H9 (cell line): Measurements from ENCODE around the gene ERC2. TPM values are rescaled to one million over a fixed set of nuclear protein-coding genes. Genes with fewer than 3 reads are reported as not detected.

Source experiments
- DNase-seq: peaks from one replicate; pipeline ENCODE4 v3.0.0-alpha.2; 2017
- H2AFZ ChIP-seq: one replicate; pipeline ENCODE4 v1.6.1; 2013; ENCODE audit warnings: mild to moderate bottlenecking, low read length, control low read depth, moderate library complexity
- H2AK5ac ChIP-seq: 2 replicates; pipeline ENCODE4 v1.6.1; 2013; ENCODE audit warnings: low read length, control low read depth, mixed read lengths; ENCODE audit not compliant: insufficient read length
- H2BK120ac ChIP-seq: one replicate; pipeline ENCODE4 v1.6.1; 2013; ENCODE audit warnings: low read depth, mild to moderate bottlenecking, low read length, control low read depth, inconsistent platforms; ENCODE audit not compliant: poor library complexity, severe bottlenecking
- H2BK12ac ChIP-seq: 2 replicates; pipeline ENCODE4 v1.6.1; 2013; ENCODE audit warnings: low read length, control low read depth, mixed read lengths, low read depth; ENCODE audit not compliant: insufficient read length
- H2BK15ac ChIP-seq: 2 replicates; pipeline ENCODE4 v1.6.1; 2013; ENCODE audit warnings: low read depth, low read length, control low read depth
- H2BK20ac ChIP-seq: one replicate; pipeline ENCODE4 v1.6.1; 2013; ENCODE audit warnings: low read depth, mild to moderate bottlenecking, low read length, control low read depth, inconsistent platforms; ENCODE audit not compliant: poor library complexity, severe bottlenecking
- H2BK5ac ChIP-seq: 2 replicates; pipeline ENCODE4 v1.6.1; 2013; ENCODE audit warnings: low read length, control low read depth, mixed read lengths; ENCODE audit not compliant: insufficient read length
- H3K14ac ChIP-seq: 2 replicates; pipeline ENCODE4 v1.6.1; 2013; ENCODE audit warnings: low read length, control low read depth; ENCODE audit not compliant: insufficient read depth
- H3K18ac ChIP-seq: 2 replicates; pipeline ENCODE4 v1.6.1; 2013; ENCODE audit warnings: low read depth, mild to moderate bottlenecking, mixed read lengths, low read length, control low read depth; ENCODE audit not compliant: insufficient read length
- H3K23ac ChIP-seq: 2 replicates; pipeline ENCODE4 v1.6.1; 2013; ENCODE audit warnings: low read length, control low read depth, mixed read lengths, low read depth; ENCODE audit not compliant: insufficient read length
- H3K23me2 ChIP-seq: 2 replicates; pipeline ENCODE4 v1.6.1; 2013; ENCODE audit warnings: low read depth, mild to moderate bottlenecking, mixed read lengths, low read length, control low read depth; ENCODE audit not compliant: insufficient read length, poor library complexity, severe bottlenecking
- H3K27ac ChIP-seq: 2 replicates; pipeline ENCODE4 v1.5.1; 2013; ENCODE audit warnings: low read length, control low read depth, mixed read lengths, low read depth; ENCODE audit not compliant: insufficient read length
- H3K27me3 ChIP-seq: 2 replicates; pipeline ENCODE4 v1.6.1; 2013; ENCODE audit warnings: low read length, control low read depth, inconsistent platforms; ENCODE audit not compliant: insufficient read depth
- H3K4ac ChIP-seq: 2 replicates; pipeline ENCODE4 v1.6.1; 2013; ENCODE audit warnings: low read depth, mild to moderate bottlenecking, control low read depth, inconsistent platforms, low read length, moderate library complexity
- H3K4me1 ChIP-seq: 2 replicates; pipeline ENCODE4 v1.6.1; 2013; ENCODE audit warnings: low read length, control low read depth, inconsistent platforms; ENCODE audit not compliant: insufficient read depth
- H3K4me2 ChIP-seq: 2 replicates; pipeline ENCODE4 v1.6.1; 2013; ENCODE audit warnings: low read length, control low read depth, mixed read lengths; ENCODE audit not compliant: insufficient read length, insufficient read depth
- H3K56ac ChIP-seq: 2 replicates; pipeline ENCODE4 v1.6.1; 2013; ENCODE audit warnings: low read depth, mild to moderate bottlenecking, mixed read lengths, low read length, control low read depth; ENCODE audit not compliant: insufficient read length
- H3K79me1 ChIP-seq: 2 replicates; pipeline ENCODE4 v1.6.1; 2013; ENCODE audit warnings: low read depth, mild to moderate bottlenecking, moderate library complexity, low read length, control low read depth, inconsistent platforms; ENCODE audit not compliant: insufficient read depth, poor library complexity, severe bottlenecking
- H3K79me2 ChIP-seq: 2 replicates; pipeline ENCODE4 v1.6.1; 2013; ENCODE audit warnings: low read length, control low read depth, inconsistent platforms; ENCODE audit not compliant: insufficient read depth
- H3K9ac ChIP-seq: 2 replicates; pipeline ENCODE4 v1.6.1; 2013; ENCODE audit warnings: low read length, control low read depth, mixed read lengths; ENCODE audit not compliant: insufficient read length; ENCODE audit errors: extremely low read depth
- H3K9me3 ChIP-seq: one replicate; pipeline ENCODE4 v1.6.1; 2013; ENCODE audit warnings: low read depth, low read length, inconsistent platforms; ENCODE audit not compliant: control insufficient read depth
- H3T11ph ChIP-seq: one replicate; pipeline ENCODE4 v1.6.1; 2013; ENCODE audit warnings: mild to moderate bottlenecking, low read length, control low read depth, inconsistent platforms
- H4K20me1 ChIP-seq: one replicate; pipeline ENCODE4 v1.6.1; 2013; ENCODE audit not compliant: control insufficient read depth, insufficient read length, insufficient read depth
- H4K5ac ChIP-seq: 2 replicates; pipeline ENCODE4 v1.6.1; 2013; ENCODE audit warnings: low read depth, mild to moderate bottlenecking, mixed read lengths, low read length, control low read depth; ENCODE audit not compliant: insufficient read length
- H4K8ac ChIP-seq: replicated peaks from 2 replicates; pipeline ENCODE4 v1.6.1; 2013; ENCODE audit warnings: low read length, control low read depth, mixed read lengths, low read depth; ENCODE audit not compliant: insufficient read length
- H4K91ac ChIP-seq: 2 replicates; pipeline ENCODE4 v1.6.1; 2013; ENCODE audit warnings: low read depth, mild to moderate bottlenecking, moderate library complexity, mixed read lengths, low read length, control low read depth; ENCODE audit not compliant: insufficient read length
- H3K27ac Mint-ChIP-seq, 3 experiments: 2 replicates in 2 of 3; 3 replicates in 1 of 3; pipeline ENCODE4 v1.8.0; 2020 to 2021; ENCODE audit warnings: mixed read lengths in 3 of 3, mild to moderate bottlenecking in 1 of 3, moderate library complexity in 1 of 3
- H3K27me3 Mint-ChIP-seq: 2 replicates; pipeline ENCODE4 v1.8.0; 2021; ENCODE audit warnings: low read depth, mild to moderate bottlenecking, moderate library complexity, mixed read lengths
- H3K36me3 Mint-ChIP-seq, 3 experiments: 2 replicates in 2 of 3; 3 replicates in 1 of 3; pipeline ENCODE4 v1.8.0; 2020 to 2021; ENCODE audit warnings: low read depth in 3 of 3, mixed read lengths in 3 of 3; ENCODE audit not compliant: insufficient read depth in 1 of 3
- H3K4me1 Mint-ChIP-seq, 2 experiments: 2 replicates each; pipeline ENCODE4 v1.8.0; 2020; ENCODE audit warnings: mixed read lengths in 2 of 2
- H3K4me3 Mint-ChIP-seq, 2 experiments: 2 replicates in 1 of 2; 3 replicates in 1 of 2; pipeline ENCODE4 v1.8.0; 2020 to 2021; ENCODE audit warnings: mild to moderate bottlenecking in 2 of 2, mixed read lengths in 2 of 2, moderate library complexity in 1 of 2
- H3K9me3 Mint-ChIP-seq, 2 experiments: 2 replicates in 1 of 2; 3 replicates in 1 of 2; pipeline ENCODE4 v1.8.0; 2020; ENCODE audit warnings: mild to moderate bottlenecking in 2 of 2, mixed read lengths in 2 of 2, moderate library complexity in 1 of 2
- total RNA-seq: library from RNA; stranded (reverse); gene quantifications from 2 replicates; pipeline ENCODE4 v1.2.1, GENCODE V29; 2021
- TF ChIP-seq, protein P1 (sequence below): fragments of 200-600 bp; sonication (generic); conservative IDR thresholded peaks from 3 replicates; pipeline ENCODE4 v1.8.0; 2021; ENCODE audit warnings: antibody characterized with exemption, mild to moderate bottlenecking

The ERC2 gene
- total RNA-seq, 1 experiment from 2014 or later = 15.4 TPM

DNA sequence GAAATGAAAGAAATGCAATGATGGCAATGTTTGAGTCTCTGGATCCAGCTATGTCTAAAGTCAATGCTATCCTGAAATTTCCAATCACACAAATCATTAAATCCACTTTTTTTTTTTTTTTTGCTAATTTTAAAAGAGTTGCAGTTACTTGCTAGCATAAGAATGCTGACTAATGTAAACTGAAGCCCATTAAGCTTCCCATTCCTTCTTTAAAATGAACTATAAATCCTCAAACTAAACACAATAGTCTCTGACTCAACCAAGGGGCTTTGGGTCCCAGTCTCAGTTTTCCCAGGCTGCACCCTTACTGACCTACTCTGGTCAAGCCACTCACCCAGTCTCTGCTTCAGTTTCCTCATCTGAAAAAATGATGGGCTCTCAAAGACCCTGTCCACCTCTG, 361.1 kb downstream of the ERC2 start:
- Mint-ChIP-seq H3K4me3 (no peak overlapping the region), H3K36me3 (peaks cover 0 to 6% (median 5%) of the 10 kb centered on the region in 3 experiments; a peak in 6 of 7 replicates), H3K27me3 (no peaks in the 10 kb centered on the region), H3K9me3 (no peaks in the 10 kb centered on the region), H3K27ac (peak overlapping the region in 1 of 3 experiments; percentile 71; a peak in 1 of 7 replicates), H3K4me1 (peaks cover 20 to 25% of the 10 kb centered on the region in 2 experiments)
- no peaks in the 10 kb centered on the region for H4K20me1 ChIP-seq
- no peaks in the 10 kb centered on the region for H3K9me3 ChIP-seq
- H3K56ac ChIP-seq = no peak overlapping the region
- H3K23me2 ChIP-seq = no peaks in the 10 kb centered on the region
- no peak overlapping the region for H3K4ac ChIP-seq
- no peak overlapping the region for H2BK20ac ChIP-seq
- no peak overlapping the region for H4K91ac ChIP-seq
- H3K79me2 ChIP-seq = no peaks in the 10 kb centered on the region
- H3K23ac ChIP-seq = no peak overlapping the region
- H2AK5ac ChIP-seq = no peak overlapping the region
- H3K27me3 ChIP-seq = no peaks in the 10 kb centered on the region
- H4K5ac ChIP-seq = no peak overlapping the region
- DNase-seq = no peak
- no peak overlapping the region for H2AFZ ChIP-seq
- H3K4me1 ChIP-seq = no peaks in the 10 kb centered on the region; the same call in 1 of the 2 replicates
- no peak overlapping the region for H2BK5ac ChIP-seq
- H3K27ac ChIP-seq = no peak overlapping the region
- H3K79me1 ChIP-seq = no peaks in the 10 kb centered on the region
- no peak overlapping the region for H2BK15ac ChIP-seq
- no peak overlapping the region for H3K9ac ChIP-seq
- TF ChIP-seq, protein P1, sequence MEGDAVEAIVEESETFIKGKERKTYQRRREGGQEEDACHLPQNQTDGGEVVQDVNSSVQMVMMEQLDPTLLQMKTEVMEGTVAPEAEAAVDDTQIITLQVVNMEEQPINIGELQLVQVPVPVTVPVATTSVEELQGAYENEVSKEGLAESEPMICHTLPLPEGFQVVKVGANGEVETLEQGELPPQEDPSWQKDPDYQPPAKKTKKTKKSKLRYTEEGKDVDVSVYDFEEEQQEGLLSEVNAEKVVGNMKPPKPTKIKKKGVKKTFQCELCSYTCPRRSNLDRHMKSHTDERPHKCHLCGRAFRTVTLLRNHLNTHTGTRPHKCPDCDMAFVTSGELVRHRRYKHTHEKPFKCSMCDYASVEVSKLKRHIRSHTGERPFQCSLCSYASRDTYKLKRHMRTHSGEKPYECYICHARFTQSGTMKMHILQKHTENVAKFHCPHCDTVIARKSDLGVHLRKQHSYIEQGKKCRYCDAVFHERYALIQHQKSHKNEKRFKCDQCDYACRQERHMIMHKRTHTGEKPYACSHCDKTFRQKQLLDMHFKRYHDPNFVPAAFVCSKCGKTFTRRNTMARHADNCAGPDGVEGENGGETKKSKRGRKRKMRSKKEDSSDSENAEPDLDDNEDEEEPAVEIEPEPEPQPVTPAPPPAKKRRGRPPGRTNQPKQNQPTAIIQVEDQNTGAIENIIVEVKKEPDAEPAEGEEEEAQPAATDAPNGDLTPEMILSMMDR = no peak
- no peak overlapping the region for H2BK12ac ChIP-seq
- H3K4me2 ChIP-seq = no peak overlapping the region
- H4K8ac ChIP-seq = no peak overlapping the region
- no peak overlapping the region for H3K18ac ChIP-seq
- no peak overlapping the region for H2BK120ac ChIP-seq
- no peak overlapping the region for H3K14ac ChIP-seq
- H3T11ph ChIP-seq = no peak overlapping the region
